NCI-H1092 treated with DMSO at 0.1 percent for 48 hours (cell line): ENCODE measurements around the gene ZFAND2B.
"Not testable (repeated sequence)": the region's sequence is repeated elsewhere in the genome, so short reads cannot be mapped to it uniquely, and the experiment has no call there.

ENCODE experiments used
- DNase-seq: peaks from one replicate; lab custom pipeline; 2025; lab: John Stamatoyannopoulos, UW

Gene ZFAND2B

DNA sequence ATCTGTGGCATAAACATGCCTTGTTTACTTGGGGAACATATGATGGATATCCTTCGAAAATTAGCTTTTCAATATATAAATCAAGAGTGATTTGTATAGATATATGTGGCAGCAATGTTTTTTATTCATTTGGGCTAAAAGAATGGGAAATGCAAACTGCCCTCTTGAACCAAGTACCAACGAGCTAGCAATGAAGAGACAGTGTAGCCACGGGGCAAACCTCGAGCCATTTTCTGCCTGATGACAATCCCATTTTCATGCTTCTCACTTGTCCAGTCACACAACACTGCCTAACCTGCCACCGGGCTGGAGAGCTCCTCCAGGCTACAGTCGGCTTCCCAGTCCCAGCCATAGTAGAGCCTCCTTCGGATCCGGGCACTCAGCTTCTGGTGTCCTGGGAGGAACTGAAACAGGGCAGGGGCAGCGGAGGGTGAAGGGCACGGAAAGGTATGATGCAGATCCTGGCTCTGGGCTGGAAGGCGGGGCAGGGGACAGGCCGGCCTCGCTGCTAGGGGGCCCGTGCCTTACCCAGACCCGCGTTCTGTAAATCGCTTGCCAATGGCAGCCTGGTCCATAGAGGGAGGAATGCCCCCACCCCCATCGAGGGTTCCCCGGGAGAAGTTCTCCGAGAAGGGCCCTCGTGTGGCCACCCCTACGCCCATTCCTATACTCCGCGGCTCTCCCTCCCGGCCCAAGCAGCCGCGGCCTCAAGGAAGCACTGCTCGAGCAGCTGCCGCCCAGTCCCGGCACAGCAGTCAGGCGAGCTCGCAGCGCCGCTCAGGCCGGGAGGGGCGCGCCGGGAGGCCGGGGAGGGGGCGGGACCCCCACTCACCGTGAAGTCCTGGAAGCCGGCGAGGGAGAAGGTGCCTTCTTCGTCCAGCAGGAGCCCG lies 30.4 kb upstream of the ZFAND2B start:
- peak; percentile 14 for DNase-seq

DNA sequence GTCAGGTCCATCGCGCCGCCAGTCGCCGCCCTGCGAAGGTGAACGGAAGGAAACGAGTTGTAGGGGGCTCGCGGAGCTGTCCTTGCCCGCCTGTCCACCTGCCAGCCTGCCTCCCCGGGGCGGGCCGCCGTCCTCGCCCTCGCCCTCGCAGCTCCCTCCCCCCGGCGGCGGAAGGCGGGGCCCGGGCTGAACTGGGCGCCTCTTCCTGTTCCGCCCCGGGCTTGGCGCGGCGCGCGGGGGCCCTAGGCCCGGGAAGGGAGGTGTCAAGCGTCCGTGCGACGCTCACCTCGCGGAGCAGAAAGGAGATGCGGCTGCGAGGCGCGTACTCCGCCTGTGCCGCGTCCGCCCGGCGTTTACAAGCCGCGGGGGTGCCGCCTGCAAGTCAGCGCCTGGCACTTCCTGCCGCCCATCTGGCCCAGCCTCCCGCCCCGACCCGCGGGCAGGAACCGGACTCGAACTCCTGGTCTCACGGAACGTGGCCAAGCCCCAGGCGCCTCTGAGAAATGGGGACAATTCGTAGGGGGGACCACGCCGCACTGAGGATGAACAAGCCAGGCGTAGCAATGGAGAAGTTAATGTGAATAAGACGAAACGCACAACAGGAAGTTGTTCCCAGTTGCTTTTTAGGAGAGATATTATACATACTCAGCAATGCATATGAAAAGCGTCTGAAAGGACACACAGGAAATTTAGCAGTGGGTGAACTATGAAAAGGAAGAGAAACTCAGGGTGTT lies 29.6 kb upstream of the ZFAND2B start, which contains the start of gene CNPPD1:
Gene CNPPD1, minus strand, starts transcription at position 108 of the 734 bp plus-strand sequence. Its CDS starts 97 bp downstream, at position 11.
- DNase-seq, result peak; percentile 73

DNA sequence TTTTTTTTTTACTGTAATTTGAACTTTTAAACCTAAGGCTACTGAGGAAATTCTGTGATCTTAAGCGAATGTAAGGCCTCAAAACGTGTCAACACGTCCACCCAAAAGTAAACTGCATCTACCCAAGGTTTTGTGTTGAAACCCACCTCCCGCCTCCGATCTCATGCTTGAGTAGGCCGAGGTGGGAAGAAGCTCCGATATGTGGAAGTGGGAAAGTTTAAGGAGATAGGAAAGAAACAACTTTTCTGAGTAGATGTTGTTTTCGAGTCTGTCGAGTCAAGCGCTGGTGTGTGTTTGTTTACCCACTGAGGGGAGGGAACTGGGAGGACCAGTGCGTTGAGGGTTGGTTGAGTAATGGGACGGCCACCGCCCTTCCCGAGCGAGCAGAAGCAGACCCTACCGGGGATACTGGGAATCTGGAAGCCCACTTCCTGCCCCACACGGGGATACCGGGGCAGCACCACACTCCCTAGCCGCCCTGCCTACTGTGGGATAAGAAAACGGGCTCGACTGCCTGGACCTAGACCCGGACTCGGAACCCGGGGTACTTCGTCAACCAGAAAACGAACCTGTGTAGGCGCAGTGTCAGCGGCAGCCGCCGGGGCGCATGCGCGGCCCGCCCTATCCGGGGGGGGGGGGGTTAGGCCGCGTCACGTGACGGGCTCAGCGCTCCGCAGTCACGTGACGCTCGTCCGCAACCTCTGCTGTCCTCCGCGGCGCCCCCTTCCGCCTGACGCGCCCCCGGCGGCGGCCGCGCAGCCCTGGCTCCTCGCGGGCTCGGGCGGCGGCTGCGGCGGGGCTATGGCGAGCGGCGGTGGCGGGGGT lies 28.8 kb upstream of the ZFAND2B start, which contains the start of gene RETREG2:
Gene RETREG2, plus strand, starts transcription at position 724 of the 825 bp plus-strand sequence. Its CDS starts 78 bp downstream, at position 802.
- DNase-seq, result peak; percentile 80

DNA sequence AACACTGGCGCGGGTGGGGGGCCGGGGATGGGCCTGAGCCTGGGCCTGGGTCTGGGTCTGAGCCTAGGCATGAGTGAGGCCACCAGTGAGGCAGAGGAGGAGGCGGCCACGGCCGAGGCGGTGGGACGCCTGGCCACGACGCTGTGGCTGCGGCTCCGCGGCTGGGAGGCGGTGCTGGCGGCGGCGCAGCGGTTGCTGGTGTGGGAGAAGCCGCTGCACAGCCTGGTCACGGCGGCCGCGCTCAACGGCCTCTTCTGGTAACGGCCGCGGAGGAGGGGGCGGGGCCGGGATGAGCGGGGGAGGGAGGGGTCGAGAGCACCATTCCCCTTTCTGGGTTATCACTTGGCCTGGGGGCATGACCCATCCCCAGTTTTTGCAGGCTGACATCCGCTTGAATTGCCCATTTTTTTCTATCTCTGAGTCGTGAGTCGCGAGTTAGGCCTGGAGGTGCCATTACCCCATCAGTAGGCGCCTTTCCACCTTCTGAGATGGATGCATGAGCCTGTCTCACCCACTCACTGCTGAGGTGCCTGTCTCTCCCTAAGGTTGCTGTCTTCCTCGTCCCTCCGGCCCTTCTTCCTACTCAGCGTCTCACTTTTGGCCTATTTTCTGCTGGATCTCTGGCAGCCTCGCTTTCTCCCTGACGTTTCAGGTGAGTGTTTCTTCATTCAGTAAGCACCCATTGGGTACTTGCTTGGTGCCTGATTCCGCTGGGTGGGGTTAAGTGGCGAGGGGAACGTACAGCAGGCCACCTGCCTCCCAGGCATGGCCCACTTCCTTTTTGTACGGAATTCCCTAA lies 28.0 kb upstream of the ZFAND2B start:
- peak; percentile 3 for DNase-seq

DNA sequence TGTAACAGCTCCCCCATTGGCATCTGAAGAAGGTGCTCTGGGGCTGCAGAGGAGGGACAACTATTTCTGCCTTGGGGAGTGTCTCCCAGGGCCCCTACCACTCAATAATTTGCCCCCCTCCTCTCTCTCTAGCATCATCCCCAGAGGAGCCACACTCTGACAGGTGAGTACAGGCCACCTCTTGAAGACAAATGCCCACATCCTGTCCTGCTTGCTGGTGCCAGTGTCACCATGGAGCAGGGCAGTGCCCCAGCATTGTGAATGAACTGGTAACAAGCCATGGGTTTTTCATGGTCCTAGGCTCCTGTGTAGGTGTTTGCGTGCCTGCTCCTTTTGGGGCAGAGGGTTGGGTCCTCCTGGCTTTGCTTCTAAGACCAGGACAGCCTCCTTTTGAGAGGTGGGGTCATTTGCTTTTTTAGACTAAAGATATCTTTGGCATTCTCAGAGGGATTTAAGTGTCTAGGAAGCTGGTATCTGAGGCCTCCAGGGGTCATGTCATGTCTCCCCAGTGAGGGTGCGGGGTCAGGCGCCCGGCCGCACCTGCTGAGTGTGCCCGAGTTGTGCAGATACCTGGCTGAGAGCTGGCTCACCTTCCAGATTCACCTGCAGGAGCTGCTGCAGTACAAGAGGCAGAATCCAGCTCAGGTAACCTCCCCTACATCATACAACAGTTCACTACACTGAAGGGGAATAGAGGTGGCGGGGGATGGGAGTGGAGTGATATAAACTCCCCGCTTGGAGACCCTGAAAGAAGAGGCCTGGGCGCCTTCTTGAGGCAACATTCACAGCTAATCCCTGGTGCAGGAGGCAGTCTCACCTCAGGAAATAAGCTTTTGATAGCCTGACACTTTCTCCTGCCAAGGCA lies 26.7 kb upstream of the ZFAND2B start:
- no peak for DNase-seq

DNA sequence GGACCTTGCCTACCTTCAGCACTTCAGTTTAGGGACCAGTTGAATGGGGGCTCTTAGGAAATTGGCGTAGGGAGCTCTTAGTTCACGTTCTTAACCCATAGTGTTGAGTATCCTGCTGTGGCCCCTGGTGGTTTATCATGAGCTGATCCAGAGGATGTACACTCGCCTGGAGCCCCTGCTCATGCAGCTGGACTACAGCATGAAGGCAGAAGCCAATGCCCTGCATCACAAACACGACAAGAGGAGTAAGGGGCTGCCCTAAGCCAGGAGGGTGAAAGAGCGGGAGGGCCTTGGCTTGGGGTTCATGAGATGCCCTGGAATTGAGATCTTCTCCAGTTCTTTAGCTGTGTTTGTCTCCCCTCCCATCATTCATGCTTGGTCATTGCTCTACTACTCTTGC lies 25.6 kb upstream of the ZFAND2B start:
- DNase-seq, result no peak

DNA sequence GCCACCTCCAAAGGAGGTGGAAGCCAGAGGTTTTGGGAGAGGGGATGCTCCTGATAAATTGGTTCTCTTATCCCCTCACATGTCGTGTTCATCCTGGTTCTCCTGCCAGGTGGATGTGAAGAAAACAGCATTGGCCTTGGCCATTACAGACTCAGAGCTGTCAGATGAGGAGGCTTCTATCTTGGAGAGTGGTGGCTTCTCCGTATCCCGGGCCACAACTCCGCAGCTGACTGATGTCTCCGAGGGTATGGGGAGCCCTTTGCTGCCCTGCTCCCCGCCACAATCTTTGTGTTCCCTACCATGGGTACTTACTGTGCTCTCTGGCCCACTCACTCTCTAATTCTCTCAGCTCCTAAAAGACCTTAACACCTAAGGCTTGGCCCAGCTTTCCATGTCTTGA lies 25.1 kb upstream of the ZFAND2B start:
- no peak for DNase-seq

DNA sequence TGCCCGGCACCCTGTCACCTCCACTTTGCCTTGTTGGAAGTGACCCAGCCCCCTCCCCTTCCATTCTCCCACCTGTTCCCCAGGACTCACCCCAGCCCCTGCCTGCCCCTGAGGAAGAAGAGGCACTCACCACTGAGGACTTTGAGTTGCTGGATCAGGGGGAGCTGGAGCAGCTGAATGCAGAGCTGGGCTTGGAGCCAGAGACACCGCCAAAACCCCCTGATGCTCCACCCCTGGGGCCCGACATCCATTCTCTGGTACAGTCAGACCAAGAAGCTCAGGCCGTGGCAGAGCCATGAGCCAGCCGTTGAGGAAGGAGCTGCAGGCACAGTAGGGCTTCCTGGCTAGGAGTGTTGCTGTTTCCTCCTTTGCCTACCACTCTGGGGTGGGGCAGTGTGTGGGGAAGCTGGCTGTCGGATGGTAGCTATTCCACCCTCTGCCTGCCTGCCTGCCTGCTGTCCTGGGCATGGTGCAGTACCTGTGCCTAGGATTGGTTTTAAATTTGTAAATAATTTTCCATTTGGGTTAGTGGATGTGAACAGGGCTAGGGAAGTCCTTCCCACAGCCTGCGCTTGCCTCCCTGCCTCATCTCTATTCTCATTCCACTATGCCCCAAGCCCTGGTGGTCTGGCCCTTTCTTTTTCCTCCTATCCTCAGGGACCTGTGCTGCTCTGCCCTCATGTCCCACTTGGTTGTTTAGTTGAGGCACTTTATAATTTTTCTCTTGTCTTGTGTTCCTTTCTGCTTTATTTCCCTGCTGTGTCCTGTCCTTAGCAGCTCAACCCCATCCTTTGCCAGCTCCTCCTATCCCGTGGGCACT lies 24.0 kb upstream of the ZFAND2B start:
- DNase-seq, result no peak

DNA sequence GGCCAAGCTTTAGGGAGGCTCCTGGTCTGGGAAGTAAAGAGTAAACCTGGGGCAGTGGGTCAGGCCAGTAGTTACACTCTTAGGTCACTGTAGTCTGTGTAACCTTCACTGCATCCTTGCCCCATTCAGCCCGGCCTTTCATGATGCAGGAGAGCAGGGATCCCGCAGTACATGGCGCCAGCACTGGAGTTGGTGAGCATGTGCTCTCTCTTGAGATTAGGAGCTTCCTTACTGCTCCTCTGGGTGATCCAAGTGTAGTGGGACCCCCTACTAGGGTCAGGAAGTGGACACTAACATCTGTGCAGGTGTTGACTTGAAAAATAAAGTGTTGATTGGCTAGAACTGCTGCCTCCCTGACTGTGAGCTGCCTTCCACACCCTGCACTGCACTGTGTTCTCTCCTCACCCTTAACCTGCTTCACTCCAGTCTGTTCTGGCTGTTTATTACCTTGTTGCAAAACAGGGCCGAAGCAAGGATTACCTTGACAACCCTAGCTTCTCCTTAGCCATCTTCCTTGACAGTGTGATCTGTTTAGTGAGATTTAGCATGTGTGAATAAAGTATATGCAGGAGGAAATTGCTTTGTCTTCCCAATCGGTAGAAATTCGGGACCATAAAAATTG lies 23.3 kb upstream of the ZFAND2B start:
- DNase-seq, result no peak

DNA sequence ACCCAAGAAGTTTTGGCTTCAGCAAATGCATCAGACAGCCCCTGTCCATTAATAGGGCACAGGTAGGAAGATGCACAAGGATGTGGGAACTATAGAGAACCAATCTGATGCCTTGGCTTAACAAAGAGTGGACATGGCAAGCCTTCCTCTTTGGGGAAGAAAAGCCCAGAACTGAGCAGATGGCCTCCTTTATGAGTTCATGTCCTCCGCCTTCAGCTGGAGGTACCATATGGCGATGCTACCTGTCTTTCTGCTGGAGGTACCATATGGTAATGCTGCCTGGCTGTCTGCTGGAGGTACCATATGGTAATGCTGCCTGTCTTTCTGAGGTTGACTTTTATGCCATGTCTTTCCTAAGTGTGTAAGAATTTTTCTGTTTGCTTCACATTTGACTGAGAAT lies 22.5 kb upstream of the ZFAND2B start:
- no peak for DNase-seq

DNA sequence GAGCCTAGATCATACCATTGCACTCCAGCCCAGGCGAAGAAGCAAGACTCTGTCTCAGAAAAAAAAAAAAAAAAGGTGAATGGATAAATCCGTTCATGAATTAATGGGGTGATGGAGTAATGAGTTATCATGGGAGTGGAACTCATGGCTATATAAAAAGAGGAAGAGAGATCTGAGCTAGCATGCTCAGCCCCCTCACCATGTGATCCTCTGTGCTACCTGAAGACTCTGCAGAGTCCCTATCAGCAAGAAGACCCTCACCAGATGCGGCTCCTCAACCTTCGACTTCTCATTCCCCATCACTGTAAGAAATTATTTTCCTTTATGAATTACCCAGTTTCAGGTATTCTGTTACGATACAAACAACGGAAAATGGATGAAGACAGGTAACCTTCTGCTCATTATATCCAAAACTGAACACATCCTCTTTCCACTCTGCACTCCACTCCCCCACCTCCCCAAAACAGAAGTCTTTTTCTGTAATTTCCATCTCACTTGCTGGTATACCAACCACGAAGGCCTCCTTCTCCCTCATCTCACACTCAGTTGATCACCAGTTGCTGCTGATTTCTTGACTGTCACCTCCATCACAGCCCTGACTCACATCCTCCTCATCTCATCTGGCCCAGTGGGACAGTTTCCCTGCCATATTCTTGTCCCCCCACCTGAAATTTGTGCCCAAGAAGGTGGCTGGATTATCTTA lies 19.7 kb upstream of the ZFAND2B start:
- DNase-seq, result no peak

DNA sequence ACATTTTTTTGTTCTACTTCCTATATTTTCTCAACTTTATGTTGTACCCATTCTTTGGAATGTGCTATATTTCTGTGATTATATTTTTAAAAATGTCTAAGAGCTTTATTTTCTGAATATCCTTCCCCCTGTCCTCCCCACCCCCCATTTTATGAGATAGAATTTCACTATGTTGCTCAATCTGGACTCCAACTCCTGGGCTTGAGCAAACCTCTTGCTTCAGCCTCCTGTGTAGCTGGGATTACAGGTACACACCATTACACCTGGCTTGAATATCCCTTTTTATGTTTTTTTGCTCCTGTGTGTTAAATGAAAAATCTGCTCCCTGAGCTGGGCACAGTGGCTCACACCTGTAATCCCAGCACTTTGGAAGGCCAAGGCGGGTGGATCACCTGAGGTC lies 9.2 kb upstream of the ZFAND2B start:
- DNase-seq, result no peak

DNA sequence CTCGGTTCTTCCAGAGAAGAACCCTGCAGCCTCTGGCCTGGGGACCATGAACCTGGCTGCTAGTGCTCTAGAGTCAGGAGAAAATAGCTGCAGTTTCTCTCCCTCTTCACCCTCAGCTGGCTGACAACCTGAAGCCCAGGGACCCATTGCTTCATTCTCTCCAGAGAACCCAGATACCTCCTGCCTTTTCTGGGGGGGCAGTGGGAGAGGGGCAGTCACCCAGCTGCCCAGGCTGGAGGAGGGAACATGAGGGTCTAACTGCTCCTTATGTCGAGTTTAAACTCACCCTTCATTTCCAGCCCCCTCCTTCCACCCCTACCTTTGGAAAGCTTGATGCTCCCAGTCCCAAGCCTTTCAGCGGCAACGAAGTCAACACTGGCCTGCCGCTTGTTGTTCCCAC lies 7.6 kb upstream of the ZFAND2B start:
- DNase-seq, result no peak

DNA sequence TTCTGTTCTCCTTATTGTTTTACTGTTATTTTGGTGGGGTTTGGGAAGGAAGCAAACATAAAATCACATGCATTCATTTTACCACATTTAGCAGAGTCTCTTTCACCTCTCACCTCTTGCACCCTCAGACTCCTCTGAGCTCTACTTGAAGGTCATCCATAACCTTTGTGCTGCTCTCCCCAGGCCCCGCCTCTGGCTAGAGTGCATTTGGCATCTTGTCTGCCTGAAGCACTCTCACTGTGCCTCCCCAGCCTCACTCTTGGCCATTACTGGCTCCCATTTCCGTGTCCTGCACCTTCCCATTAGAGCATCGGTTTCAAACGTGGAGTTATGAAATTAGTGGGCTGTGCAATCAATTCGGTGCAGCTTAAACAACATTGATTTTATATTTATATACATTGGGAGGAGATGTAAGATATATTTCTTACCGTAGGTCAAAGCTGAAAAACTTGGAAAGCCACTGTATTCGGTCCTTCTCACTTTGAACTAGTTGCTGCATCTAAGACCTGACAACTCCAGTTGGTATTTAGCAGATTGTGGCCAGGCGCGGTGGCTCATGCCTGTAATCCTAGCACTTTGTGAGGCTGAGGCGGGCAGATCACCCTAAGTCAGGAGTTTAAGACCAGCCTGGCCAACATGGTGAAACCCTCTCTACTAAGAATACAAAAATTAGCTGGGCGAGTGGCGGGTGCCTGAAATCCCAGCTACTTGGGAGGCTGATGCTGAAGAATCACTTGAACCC lies 6.9 kb upstream of the ZFAND2B start:
- no peak for DNase-seq

DNA sequence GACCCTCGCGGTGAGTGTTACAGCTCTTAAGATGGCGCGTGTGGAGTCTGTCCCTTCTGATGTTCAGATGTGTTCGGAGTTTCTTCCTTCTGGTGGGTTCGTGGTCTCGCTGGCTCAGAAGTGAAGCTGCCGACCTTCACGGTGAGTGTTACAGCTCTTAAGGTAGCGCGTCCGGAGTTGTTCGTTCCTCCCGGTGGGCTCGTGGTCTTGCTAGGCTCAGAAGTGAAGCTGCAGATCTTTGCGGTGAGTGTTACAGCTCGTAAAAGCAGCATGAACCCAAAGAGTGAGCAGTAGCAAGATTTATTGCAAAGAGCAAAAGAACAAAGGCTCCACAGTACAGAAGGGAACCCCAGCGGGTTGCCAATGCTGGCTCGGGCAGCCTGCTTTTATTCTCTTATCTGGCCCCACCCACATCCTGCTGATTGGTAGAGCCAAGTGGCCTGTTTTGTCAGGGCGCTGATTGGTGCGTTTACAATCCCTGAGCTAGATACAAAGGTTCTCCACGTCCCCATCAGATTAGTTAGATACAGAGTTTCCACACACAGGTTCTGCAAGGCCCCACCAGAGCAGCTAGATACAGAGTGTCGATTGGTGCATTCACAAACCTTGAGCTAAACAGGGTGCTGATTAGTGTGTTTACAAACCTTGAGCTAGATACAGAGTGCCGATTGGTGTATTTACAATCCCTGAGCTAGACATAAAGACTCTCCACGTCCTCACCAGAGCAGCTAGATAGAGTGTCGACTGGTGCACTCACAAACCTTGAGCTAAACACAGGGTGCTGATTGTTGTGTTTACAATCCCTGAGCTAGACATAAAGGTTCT lies 5.9 kb upstream of the ZFAND2B start:
- not testable (repeated sequence) for DNase-seq

DNA sequence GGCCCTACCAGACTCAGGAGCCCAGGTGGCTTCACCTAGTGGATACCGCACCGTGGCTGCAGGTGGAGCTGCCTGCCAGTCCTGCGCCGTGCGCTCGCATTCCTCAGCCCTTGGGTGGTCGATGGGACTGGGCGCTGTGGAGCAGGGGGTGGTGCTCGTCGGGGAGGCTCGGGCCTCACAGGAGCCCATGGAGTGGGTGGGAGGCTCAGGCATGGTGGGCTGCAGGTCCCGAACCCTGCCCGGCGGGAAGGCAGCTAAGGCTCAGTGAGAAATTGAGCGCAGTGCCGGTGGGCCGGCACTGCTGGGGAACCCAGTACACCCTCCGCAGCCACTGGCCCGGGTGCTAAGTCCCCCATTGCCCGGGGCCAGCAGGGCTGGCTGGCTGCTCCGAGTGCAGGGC lies 5.3 kb upstream of the ZFAND2B start:
- DNase-seq, result not testable (repeated sequence)
